Fibroblast of the aortic adventitia (primary cell): Measurements from ENCODE around the gene TRIL. TPM values are rescaled to one million over a fixed set of nuclear protein-coding genes. Genes with fewer than 3 reads are reported as not detected.
A peak's percentile ranks its signal among the peaks of the same experiment; 100 is the strongest.

Experiments used
- DNase-seq: peaks from one replicate; pipeline ENCODE4 v3.0.0-alpha.2; 2010; ENCODE audit warnings: low read depth
- H3K4me3 ChIP-seq: 2 replicates; pipeline ENCODE4 v1.5.1; 2011; ENCODE audit warnings: low read depth, mild to moderate bottlenecking, control low read depth, low read length, moderate library complexity
- total RNA-seq: library from RNA; depleted of rRNA; stranded (reverse); fragments of >200 nt; gene quantifications from 2 replicates; pipeline ENCODE4 v1.2.3, GENCODE V29; 2012; ENCODE audit warnings: low replicate concordance
- TF ChIP-seq, protein P1 (sequence below): IDR thresholded peaks from 2 replicates; pipeline ENCODE4 v1.5.1; 2011; ENCODE audit warnings: mild to moderate bottlenecking, low read length, control low read depth, inconsistent platforms; ENCODE audit not compliant: insufficient read depth

Gene TRIL
- total RNA-seq, 1 donor = 0.81 TPM

DNA sequence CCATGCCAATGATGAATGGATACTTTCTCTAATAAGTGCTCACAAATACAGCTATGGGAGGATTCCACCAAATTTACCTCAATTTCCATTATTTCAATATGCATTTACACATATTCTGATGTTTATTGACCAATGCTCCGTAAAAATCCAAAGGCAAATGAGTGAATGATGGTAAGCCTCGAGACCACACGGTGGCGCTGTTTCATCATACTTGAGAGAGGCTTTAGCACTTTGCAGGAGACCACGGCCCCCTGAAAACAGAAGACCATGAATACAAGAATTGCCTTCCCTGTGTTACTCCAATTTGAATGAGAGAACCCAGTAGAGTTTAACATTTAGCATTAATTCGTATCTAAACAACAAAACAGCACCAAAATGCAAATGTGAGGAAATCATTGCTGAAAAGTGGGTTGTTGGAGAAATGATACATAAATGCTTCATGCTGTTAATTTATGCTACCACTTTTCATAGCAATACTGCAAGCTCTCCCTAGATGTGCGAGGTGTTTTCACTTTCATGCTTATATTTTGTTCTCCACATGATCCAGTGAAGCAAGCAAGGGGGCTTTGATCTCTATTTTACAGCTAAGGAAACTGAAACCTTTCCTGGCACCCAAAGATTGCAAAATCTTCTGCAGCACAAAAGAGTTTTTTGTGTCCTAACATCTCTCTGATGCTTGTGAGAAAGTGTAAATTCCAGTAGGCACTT lies 35.4 kb downstream of the TRIL start:
- DNase-seq = peak; percentile 85
- TF ChIP-seq, protein P1, sequence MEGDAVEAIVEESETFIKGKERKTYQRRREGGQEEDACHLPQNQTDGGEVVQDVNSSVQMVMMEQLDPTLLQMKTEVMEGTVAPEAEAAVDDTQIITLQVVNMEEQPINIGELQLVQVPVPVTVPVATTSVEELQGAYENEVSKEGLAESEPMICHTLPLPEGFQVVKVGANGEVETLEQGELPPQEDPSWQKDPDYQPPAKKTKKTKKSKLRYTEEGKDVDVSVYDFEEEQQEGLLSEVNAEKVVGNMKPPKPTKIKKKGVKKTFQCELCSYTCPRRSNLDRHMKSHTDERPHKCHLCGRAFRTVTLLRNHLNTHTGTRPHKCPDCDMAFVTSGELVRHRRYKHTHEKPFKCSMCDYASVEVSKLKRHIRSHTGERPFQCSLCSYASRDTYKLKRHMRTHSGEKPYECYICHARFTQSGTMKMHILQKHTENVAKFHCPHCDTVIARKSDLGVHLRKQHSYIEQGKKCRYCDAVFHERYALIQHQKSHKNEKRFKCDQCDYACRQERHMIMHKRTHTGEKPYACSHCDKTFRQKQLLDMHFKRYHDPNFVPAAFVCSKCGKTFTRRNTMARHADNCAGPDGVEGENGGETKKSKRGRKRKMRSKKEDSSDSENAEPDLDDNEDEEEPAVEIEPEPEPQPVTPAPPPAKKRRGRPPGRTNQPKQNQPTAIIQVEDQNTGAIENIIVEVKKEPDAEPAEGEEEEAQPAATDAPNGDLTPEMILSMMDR = peak; percentile 75
- no peak overlapping the region for H3K4me3 ChIP-seq

GRCh38 chr7:28921822-28922221 lies 36.3 kb downstream of the TRIL start:
- peak; percentile 79 for DNase-seq
- TF ChIP-seq, protein P1 = peak; percentile 87
- no peak overlapping the region for H3K4me3 ChIP-seq

DNA sequence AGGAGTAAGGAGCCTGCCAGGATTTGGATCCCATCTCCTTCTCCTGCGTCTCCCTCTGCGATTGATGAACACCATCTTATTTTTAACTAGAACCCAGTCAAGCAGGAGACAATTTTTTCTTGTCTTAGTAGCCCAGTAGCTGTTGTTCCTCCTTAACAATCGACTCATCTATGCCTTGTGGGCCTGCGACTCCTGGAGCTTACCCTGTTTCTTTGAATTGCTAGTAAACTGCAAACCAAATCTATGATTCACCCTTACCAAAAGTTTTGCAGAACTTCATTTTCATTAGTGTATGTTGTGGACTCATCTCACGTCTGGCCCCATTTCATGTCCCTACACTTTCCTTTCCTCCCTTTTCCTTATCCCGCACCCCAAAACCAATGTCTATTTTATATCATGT lies 37.7 kb downstream of the TRIL start:
- no peak for DNase-seq
- H3K4me3 ChIP-seq = no peak overlapping the region
- TF ChIP-seq, protein P1 = no peak

- TF ChIP-seq, protein P1 = no peak
- no peak for DNase-seq
- H3K4me3 ChIP-seq = no peak overlapping the region
These were observed 38.6 kb downstream of the TRIL start for GRCh38 chr7:28919510-28919909.

DNA sequence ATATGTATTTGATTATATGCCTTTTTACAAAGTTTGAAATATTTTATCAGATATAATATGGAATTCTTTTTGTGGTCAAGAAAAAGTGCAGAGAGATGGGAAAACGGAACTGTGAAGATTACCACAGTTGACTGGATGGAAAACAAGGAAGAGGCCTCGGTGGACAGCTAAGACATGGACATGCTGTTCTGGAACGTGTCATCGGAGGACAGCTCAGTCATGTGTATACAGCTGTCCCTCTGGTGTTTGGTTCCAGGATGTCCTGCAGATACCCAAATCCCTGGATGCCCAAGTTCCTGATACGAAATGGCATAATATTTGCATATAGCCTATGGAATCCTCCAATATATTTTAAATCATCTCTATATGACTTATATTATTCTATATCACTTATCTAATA lies 49.4 kb downstream of the TRIL start:
- no peak overlapping the region for H3K4me3 ChIP-seq
- TF ChIP-seq, protein P1 = no peak
- no peak for DNase-seq

- DNase-seq = no peak
- TF ChIP-seq, protein P1 = no peak
- no peak overlapping the region for H3K4me3 ChIP-seq
These were observed 52.7 kb downstream of the TRIL start for GRCh38 chr7:28905464-28905863.

GRCh38 chr7:28904578-28905048 lies 53.5 kb downstream of the TRIL start:
- H3K4me3 ChIP-seq = peak overlapping the region; percentile 36
- peak; percentile 55 for DNase-seq
- TF ChIP-seq, protein P1 = no peak
